ENCODE data around the gene FOXN3.

FOXN3 gene

GRCh38 chr14:89408907-89409700 lies 7.9 kb downstream of the FOXN3 start:
- DNase-seq (ENCODE audit: low spot score): no peak

- no peak for DNase-seq (ENCODE audit: low spot score)
Observed at GRCh38 chr14:89407856-89408255, 9.2 kb downstream of the FOXN3 start.

GRCh38 chr14:89406941-89407340 lies 10.1 kb downstream of the FOXN3 start:
- DNase-seq (ENCODE audit: low spot score): no peak

GRCh38 chr14:89406361-89406760 lies 10.7 kb downstream of the FOXN3 start:
- no peak for DNase-seq (ENCODE audit: low spot score)

- no peak for DNase-seq (ENCODE audit: low spot score)
Observed at GRCh38 chr14:89405712-89406111, 11.3 kb downstream of the FOXN3 start.

- DNase-seq (ENCODE audit: low spot score): no peak
Observed at GRCh38 chr14:89402363-89402762, 14.7 kb downstream of the FOXN3 start.

- no peak for DNase-seq (ENCODE audit: low spot score)
Observed at GRCh38 chr14:89401761-89402160, 15.3 kb downstream of the FOXN3 start.

- no peak for DNase-seq (ENCODE audit: low spot score)
Observed at GRCh38 chr14:89401241-89401640, 15.8 kb downstream of the FOXN3 start.

- no peak for DNase-seq (ENCODE audit: low spot score)
Observed at GRCh38 chr14:89400529-89400928, 16.5 kb downstream of the FOXN3 start.

GRCh38 chr14:89399594-89400068 lies 17.4 kb downstream of the FOXN3 start:
- no peak for DNase-seq (ENCODE audit: low spot score)

GRCh38 chr14:89399157-89399556 lies 17.9 kb downstream of the FOXN3 start:
- no peak for DNase-seq (ENCODE audit: low spot score)

GRCh38 chr14:89397569-89398230 lies 19.3 kb downstream of the FOXN3 start:
- no peak for DNase-seq (ENCODE audit: low spot score)

GRCh38 chr14:89394972-89395371 lies 22.1 kb downstream of the FOXN3 start:
- no peak for DNase-seq (ENCODE audit: low spot score)

- DNase-seq (ENCODE audit: low spot score): no peak
Observed at GRCh38 chr14:89393222-89393745, 23.7 kb downstream of the FOXN3 start.

- DNase-seq (ENCODE audit: low spot score): no peak
Observed at GRCh38 chr14:89392181-89392580, 24.9 kb downstream of the FOXN3 start.

- DNase-seq (ENCODE audit: low spot score): no peak
Observed at GRCh38 chr14:89391556-89391955, 25.5 kb downstream of the FOXN3 start.

GRCh38 chr14:89391123-89391522 lies 25.9 kb downstream of the FOXN3 start:
- no peak for DNase-seq (ENCODE audit: low spot score)

- no peak for DNase-seq (ENCODE audit: low spot score)
Observed at GRCh38 chr14:89388853-89389252, 28.2 kb downstream of the FOXN3 start.

GRCh38 chr14:89387922-89388685 lies 28.9 kb downstream of the FOXN3 start:
- no peak for DNase-seq (ENCODE audit: low spot score)

- no peak for DNase-seq (ENCODE audit: low spot score)
Observed at GRCh38 chr14:89386212-89386886, 30.7 kb downstream of the FOXN3 start.

GRCh38 chr14:89384636-89385035 lies 32.4 kb downstream of the FOXN3 start:
- DNase-seq (ENCODE audit: low spot score): no peak

GRCh38 chr14:89384023-89384422 lies 33.0 kb downstream of the FOXN3 start:
- DNase-seq (ENCODE audit: low spot score): no peak

Measured in LoVo (cell line).